HG03108 (cell line): Measurements from ENCODE around the gene KRT79.
"Not testable (repeated sequence)": the region's sequence is repeated elsewhere in the genome, so short reads cannot be mapped to it uniquely, and the experiment has no call there.

ENCODE experiments used
- ATAC-seq: cut with Tn5 transposase; IDR thresholded peaks from one replicate; pipeline ENCODE4 v1.9.1; 2021; ENCODE audit warnings: moderate library complexity; ENCODE audit not compliant: unreplicated experiment

The KRT79 gene

DNA sequence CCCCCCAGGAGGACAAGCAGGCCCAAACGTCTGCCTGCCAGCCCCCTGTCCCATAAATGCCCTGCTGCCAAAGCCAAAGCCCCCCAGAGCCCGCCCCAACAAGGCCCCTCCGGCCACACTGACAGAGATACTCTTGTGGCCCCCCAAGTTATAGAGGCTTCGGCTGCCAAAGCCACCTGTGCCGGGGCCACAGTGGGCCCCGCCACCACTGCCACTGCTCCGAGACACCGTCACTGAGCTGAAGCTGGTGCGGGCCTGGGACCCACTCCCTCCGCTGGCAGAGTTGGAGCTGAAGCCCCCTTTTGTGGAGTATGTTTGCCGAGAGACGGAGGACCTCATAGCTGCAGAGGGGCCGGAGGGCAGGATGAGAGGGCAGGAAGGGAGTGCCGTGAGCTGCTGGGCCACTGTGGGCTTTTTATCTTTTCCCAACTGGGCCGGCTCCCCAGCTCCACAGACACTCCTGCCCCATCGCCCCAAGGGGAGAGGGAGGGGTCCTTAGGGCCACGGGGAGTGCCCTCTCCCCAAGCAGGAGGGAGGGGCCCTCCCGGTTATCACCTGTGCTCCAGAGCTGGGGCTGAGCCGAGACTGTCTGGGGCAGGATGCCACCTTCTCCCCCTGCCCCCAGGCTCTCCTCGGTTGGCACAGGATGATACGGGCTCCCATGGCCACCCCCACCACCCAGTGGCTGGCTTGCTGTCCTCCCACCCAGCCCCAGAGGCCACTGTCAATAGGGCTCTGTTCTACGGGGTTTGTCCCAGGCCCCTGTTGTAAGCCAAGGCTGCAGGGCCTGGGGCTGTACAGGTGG is at the start of gene KRT79:
KRT79 (minus strand) TSS at position 390 of the 805 bp plus-strand sequence; CDS start at position 339, 51 bp downstream.
- no peak for ATAC-seq

DNA sequence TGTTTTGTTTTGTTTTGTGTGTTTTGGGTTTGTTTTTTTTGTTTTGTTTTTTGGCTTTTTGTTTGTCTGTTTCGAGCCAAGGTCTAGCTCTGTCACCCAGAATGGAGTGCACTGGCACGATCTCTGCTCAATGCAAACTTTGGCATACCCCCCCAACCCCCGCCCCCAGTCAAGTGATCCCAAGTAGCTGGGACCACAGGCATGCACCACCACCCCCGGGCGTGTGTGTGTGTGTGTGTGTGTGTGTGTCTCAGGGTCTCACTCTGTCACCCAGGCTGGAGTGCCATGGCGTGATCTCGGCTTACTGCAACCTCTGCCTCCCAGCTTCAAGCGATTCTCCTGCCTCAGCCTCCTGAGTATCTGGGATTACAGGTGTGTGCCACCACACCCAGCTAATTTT is 46.4 kb upstream of the KRT79 start:
- not testable (repeated sequence) for ATAC-seq

DNA sequence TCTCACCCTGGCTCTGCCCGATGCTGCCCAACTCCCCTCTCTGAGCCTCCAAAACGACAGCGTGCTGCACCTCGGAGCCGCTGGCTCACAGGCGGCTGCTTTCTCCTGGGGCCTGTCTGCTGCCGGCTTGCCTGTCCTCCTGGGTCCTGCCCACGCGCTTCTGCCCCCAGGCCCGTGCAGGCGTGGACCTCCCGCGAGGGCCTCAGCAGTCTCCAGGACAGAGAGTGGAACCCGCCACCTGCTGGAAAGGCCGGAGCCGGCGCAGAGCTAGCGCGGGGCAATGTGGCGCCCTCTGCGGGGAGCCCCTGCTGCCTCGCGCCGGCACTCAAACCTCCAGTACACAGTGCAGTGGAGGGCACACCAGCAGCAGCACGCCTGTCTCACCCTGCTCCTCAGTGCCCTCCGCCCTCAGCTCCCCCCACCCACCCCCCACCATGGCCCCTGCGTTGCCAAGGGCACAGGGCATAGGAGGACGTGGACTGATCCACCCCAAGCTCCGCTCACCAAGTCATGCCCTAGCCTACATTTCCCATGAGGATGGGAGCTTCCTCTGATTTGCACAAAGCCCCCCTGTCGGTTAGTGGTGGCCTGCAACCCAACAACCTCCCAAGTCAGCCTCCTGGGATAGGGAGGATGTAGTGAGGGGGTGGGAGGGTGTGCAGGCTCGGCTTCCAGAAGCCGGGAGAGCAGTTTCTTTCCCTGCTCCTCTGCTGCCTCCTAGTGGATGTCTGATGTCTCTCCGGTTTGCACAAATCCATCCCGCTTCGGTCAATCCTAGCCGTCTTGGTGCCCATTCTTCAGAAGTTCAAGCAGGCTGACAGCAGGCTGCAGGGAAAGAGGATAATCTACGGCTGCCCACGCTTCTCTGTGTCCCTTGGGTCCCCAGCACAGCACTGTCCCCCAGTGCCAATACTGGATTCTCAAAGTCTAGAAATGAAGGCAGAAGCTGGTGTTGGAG is 45.6 kb upstream of the KRT79 start:
- no peak for ATAC-seq

DNA sequence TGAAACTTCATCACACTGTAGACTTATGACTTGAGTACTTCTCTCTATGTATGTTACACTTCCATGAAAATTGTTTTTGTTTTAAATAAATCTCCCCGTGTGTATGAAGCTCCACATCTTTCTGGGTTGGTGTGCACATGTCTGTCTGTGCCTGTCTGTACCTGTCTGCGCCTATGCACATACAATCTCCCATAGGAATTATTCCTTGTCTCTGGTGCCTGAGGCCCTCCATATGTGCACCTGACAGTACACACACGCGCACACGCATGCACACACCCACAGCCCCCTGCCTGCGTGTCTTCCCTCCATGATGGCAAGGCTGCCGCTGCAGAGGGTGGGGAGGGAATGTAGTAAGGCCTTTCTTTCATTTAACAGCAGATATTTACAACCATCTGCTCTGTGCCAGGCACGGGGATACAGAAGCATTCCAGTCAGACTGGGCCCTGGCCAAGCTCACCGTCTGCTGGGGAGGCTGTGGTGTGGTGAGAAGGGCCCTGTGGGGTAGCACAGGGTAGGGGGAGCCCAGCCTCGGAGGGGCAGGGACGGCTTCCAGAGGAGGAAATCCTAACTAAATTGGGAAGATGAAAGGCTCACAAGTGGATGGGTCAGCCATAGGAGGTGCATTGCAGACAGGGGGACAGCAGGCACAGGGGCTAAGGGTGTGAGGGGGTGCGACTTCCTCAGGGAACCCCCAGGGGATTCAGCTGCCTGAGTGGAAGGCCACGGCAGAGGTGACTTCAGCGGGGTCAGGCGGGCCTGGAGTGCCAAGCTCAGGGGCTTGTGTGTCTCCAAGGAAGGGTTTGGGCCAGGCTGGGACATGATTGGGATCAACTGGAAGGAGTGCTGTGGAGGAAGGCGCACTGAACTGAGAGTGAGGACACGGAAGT is 44.6 kb upstream of the KRT79 start:
- ATAC-seq, result no peak

DNA sequence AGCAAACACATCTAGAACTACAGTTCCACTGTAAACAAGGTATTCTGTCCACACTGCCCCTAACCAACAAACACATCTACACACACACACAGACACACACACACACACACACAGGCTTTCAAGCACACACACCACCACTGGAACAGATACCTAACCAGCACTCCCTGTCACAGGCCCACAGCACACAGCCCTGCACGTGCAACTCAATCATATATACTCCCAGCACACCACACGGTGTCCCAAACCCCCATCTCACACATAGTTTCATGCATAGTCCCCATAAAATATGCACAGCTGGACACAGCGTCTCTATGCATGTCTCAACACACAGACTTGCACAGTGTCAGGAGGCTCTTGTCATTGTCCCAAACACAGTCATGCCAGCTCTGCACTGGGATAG is 43.1 kb upstream of the KRT79 start:
- ATAC-seq, result no peak

DNA sequence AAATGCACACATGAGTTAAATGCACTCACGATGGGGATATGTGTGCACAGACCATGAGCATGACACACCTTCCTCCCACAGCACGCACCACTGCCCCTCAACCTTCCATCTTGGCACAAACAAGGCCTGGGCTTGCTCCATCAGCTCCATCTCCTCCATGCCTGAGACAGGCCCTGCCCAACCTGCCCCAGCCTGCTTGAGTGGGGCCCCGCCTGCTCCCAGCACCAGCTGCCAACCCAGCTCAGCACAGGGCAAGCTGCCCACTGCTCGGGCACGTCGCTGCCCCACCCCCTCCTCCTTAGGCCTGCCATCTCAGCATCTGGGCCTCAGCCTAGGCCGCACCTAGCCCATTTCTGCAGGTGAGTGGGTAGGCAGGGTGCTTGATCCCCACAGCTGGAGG is 42.3 kb upstream of the KRT79 start:
- ATAC-seq, result no peak

DNA sequence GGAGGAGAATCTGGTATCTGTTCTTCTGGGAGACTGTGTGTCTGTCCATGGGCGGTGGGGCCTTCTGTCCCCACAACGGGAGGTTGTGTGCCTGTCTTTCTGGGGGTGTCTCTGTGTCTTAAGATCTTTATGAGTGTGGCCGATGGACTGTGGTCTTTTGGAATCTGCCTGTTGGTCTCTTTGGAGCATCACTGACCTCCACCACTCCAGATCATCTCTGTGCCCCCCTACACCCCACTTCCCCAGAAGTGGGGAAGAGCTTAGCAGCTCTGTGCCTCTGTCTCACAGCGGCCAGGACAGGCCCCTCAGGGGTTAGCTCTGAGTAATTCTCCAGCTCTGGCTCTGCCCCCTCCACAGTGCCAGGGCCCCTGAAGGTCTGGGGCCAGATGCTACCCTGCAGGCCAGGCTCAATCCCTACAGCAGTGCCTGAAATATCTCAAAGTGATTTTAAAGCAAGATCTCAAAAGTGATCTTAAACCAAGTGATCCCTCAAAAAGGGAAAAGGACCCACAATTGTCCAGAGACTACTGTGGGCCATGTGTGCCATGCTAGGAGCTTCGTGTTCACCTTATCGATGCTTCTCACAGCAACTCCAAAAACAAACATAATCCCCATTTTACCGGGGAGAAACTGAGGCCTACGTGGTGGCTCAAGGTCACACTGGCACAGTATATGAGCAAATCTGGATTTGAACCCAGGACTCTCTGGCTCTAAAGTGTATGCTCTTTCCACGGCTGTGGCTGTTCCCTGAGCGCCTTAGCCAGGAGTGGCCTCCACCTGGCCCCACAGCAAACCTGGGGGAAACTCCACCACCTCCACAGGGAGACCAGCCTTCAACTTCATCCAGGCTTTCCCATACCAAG is 40.7 kb upstream of the KRT79 start:
- ATAC-seq, result no peak

DNA sequence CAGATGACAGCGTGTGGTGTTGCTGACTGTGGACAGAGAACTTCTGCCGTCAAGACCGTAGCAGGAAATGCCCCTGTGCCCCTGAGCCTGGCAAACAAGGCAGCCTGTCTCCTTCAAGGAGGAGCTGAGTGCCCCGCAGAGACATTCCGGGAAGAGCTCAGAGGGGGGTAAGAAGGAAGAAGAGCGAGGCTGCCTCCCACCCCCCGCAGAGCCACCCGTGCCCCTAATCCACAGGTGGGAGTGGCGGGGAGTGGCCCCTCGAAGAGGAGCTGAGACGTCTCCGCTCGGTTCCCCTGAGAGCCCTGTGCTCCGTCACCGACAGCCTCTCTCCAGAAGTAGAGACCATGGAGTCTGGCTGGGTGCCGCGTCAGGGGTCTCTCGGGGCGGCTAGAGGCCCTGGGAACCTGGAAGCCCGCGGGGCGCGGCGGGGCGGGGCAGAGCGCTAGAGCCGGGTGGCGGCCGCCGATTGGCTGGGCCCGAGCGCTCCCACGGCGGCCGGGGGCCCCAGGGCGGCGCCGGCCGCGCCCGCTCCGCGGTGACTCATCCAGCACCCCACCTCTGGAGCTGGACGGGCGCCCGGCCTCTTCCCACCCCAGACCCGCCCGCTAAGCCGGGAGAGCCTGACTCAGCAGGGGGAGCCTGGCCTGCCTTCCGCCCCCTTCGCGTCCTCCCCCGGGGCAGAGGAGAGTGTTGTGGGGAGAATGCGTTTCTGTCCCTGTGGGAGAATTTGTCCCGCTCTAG is 39.9 kb upstream of the KRT79 start:
- ATAC-seq, result no peak

DNA sequence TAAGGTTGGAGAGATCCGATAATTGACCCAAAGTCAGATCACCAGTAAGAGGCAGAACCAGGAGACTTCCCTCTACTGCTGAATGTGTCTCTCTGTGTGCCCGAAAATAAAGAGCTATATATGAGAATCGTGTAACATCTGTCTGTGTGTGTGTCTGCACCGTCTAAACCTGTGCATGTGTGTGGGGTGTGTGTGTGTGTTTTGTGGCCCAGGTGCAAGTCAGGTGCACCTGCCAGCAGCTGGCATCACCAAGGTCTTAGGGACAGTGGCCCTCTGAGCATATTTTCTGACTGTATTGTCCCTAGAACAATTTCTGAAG is 39.4 kb upstream of the KRT79 start:
- no peak for ATAC-seq

DNA sequence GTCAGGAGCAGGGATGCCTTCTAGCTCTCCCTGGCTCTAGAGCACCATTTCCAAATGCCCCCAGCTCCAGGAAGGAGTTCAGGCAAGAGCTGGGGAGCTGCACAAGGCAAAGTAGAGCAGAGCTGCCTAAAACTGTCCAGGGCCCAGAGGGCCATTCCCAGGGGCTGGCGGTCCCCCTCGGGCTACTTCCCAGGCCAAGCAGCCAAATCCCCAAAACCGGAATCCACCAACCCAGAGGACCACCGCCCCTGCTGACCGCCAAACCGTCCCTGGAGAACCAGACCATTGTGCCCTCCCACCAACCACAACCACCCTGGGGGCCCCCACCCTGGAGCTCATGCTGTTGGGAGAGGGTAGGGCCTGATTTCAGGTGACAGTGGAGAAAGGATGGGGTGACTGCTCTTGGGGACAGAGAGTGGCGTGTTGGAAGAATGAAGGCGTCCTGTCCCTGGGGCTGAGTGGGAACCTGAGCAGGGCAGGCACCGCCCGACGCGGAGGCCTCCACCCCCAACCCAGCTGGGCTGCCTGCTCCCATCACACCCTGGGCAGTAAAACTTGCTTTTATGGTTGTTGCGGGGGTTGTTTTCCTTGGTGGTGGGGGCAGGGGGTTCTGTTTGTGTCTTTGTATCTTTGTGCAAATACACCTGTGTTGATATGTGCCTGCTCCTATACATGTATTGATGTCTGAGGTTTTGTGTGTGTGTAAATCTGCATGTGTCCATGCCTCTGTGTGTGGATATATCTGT is 38.7 kb upstream of the KRT79 start:
- ATAC-seq, result no peak

DNA sequence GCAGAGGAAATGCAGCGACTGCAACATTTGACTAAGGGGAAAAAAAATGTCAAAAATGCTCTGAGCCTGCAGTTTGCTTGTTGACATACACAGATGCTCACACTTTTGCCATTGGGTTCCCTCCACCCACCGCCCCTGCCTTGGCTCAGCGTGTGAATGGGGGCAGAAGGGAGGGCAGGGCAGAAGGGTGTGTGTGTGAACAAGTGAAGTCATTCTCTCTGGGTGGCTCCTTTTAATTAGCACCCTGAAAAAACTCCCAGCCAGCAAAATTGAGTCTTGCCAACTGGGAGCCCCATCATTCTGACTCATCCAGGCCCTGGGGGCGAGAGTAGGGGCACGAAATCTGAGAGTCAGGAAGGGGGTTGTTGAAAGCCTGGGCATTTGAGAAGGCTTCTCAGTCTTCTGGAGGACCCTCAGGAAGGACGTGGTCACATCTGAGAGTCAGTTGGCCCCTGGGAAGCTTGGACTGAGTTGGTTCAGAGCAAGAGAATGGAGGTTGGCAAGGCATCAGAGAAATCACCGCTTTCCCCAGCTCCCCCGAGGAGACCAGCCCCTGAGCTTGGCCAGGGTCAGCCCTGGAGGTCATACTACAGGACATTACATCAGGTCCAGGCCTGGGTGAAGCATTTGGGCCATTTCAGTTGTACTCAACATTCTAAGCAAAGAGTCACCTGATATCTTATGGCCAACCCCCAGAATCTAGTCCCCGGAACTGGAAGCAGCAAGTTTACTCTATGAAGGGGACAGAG is 37.4 kb upstream of the KRT79 start:
- no peak for ATAC-seq

DNA sequence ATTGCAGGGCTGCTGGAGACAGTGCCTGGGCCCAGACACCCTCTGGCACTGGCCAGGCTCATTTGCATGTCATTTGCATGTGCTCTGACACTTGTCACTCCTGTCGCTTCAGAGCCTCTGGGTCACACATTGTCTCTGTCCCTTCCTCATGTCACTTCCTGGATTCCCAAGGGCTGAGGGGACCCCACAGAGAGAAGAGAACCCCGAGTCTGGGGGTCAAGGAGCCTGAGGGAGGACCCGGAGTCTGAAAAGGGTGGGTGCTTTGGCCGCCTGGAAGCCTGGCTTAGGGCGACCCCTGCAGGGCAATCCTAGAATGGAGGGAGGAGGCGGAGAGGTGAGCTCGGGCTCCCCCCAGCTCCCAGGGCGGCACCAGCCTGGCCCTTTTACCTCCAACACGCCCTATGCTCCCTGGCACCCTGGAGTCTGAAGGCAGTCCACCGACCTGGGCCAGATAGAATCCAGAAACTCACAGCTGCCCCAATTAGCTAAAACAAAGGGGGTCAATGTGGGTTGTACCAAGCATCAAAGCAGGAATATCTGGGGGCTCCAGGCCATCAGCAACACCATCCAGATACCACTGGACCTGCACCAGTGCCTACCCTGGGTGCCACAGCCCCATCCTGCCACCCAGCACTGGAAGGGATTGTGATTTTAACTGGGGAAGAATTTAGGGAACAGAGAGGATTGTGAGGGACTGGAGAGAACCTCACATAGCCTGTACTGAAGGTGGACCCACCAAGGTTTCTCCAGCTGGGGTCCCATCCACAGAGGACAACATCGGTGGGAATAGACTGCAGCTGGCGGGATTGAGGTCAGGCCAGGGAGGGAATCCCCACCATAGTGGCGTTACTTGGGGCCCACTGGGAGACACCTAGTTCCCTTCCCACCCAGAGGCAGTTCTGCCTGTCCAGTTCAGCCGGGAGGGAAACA is 36.5 kb upstream of the KRT79 start:
- no peak for ATAC-seq

DNA sequence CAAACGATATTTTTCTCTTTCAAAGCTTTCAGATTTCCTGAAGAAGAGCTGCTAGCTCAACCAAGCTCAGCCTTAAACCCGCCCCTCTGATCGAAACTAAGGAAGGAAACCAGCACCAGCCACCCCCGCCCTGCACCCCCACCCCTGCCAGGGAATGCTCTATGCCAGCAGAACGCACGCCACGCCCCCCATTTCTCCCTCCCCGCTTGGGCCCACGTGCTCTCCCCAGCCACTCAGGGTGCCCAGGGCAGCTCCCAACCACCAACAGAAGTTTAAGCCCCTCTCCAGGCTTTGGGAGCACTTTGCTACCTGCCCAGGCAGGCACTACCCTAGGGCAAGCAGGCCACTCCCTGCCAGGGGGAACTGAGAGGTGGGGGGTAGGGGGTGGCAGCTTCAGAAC is 33.5 kb upstream of the KRT79 start:
- no peak for ATAC-seq

DNA sequence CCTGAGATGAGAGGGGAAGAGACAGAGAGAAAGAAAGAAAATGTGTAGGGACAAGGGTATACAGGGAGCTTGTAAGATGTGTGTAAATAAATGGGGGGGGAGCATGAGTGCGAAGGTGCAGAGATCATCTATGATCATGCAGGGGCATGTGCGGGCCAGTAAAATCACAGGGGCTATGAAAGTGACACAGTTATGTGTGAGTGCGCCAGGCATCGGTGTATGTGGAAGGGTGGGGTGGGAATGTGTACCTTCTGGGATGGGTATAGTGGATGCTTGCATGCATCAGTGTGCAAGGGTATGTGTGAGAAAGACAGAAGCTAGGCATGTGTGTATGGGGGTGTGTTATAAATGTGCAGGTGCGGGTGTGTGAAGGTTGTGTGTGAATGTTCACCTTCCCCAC is 33.0 kb upstream of the KRT79 start:
- no peak for ATAC-seq

DNA sequence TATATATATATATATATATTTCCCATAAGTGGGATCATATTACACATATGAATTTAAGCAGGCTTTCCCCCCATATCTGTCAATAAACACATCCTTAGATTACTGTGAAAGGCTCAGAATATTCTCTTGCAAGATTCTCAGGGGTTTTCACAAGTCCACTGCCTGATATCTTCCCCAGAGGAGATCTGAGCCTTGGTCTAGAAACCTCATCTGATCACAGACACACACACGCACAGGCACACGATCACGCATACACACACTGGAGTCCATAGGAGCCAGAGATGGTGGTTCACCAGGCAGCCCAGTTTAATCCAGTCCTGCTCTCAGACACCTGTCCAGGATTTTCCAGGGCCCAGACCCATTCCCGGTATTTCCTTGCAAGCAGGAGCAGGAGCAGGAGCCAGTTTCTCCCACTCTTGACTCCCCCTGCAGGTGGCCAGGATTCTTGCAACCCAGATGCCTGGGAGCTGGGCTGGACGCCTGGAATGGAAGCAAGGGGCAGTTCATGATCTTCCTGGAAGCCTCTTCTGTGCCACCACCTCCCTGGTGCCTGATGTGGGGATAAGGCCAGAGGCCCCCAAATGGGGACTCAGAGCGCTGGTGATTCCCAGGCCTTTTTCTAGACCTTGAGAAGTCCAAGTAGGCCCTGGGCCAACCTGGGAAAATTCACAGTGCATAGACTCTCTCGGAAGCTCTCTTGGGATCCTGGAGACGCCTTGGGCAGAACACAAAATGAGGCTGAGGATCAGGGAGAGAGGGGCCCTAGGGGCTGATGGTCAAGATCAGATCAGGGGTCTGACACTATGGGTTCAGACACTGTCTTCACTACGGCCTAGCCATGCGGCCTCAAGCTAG is 31.2 kb upstream of the KRT79 start:
- no peak for ATAC-seq

DNA sequence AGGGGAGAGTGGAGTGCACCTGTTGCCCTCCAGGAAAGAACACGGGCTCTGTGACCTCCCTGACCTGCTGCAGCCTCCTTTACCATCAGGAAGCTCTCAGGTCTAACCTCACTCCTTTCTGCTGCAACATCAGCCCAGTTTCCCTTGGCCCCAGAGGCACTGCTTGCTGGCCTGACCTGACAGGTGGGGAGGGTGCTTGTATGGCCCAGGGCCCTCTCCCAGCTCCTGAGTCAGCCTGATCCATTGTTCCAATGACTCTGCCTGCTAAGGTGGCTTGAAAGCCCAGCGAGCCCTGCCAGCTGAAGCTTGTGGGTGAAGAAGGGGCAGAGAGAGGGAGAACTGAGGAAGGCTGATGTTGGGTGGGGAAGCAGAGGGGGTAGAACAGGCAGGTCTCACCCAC is 27.9 kb upstream of the KRT79 start:
- ATAC-seq, result no peak
